CD1c-positive myeloid dendritic cell (primary cell): ENCODE results near the gene AIMP1.
"Not testable (repeated sequence)": the region's sequence is repeated elsewhere in the genome, so short reads cannot be mapped to it uniquely, and the experiment has no call there.

Experiments
- DNase-seq: peaks from one replicate; pipeline ENCODE4 v3.0.0-alpha.2; 2016; ENCODE audit errors: extremely low spot score

Gene AIMP1

GRCh38 chr4:106351016-106351415 is 34.7 kb downstream of the AIMP1 start:
- DNase-seq = no peak

GRCh38 chr4:106353786-106354185 is 37.4 kb downstream of the AIMP1 start:
- no peak for DNase-seq

- no peak for DNase-seq
These were observed 38.8 kb downstream of the AIMP1 start for GRCh38 chr4:106355193-106355592.

GRCh38 chr4:106358899-106359298 is 42.5 kb downstream of the AIMP1 start:
- DNase-seq = peak; percentile 12

- DNase-seq = no peak
These were observed 45.9 kb downstream of the AIMP1 start for GRCh38 chr4:106362086-106362825.

- no peak for DNase-seq
These were observed 47.9 kb downstream of the AIMP1 start for GRCh38 chr4:106364282-106364681.

- peak; percentile 25 for DNase-seq
These were observed 49.3 kb downstream of the AIMP1 start for GRCh38 chr4:106365613-106366012.

- DNase-seq = no peak
These were observed 49.7 kb downstream of the AIMP1 start for GRCh38 chr4:106366026-106366425.

- no peak for DNase-seq
These were observed 50.7 kb downstream of the AIMP1 start for GRCh38 chr4:106367072-106367471.

GRCh38 chr4:106368678-106369077 is 52.3 kb downstream of the AIMP1 start, which contains the start of gene GIMD1:
Gene GIMD1 (minus strand): TSS chr4:106368778. CDS start chr4:106367435, 1,343 bp downstream.
- DNase-seq = no peak

- DNase-seq = peak; percentile 45
These were observed 53.2 kb downstream of the AIMP1 start for GRCh38 chr4:106369456-106370060.

GRCh38 chr4:106370214-106370613 is 53.9 kb downstream of the AIMP1 start:
- no peak for DNase-seq

- DNase-seq = no peak
These were observed 54.8 kb downstream of the AIMP1 start for GRCh38 chr4:106371161-106371560.

GRCh38 chr4:106373026-106373425 is 56.7 kb downstream of the AIMP1 start:
- DNase-seq = no peak

- DNase-seq = no peak
These were observed 63.8 kb downstream of the AIMP1 start for GRCh38 chr4:106380179-106380578.

- DNase-seq = no peak
These were observed 68.5 kb downstream of the AIMP1 start for GRCh38 chr4:106384878-106385277.

- DNase-seq = no peak
These were observed 69.6 kb downstream of the AIMP1 start for GRCh38 chr4:106385853-106386393.

GRCh38 chr4:106395582-106395981 is 79.2 kb downstream of the AIMP1 start:
- DNase-seq = no peak

GRCh38 chr4:106398898-106399297 is 82.5 kb downstream of the AIMP1 start:
- not testable (repeated sequence) for DNase-seq
